Activated T-helper 1 cell treated with anti-CD3 and anti-CD28 coated beads, Interleukin-2, amount 50 U/mL, for 16 hours (primary cell): ENCODE measurements around the gene RBMXL2.

Source experiments
- DNase-seq, 2 donors: peaks; one replicate each; pipeline ENCODE4 v3.0.0-alpha.2; 2020; ENCODE audit warnings: low read depth in 1 of 2, low spot score in 1 of 2

RBMXL2 gene

GRCh38 chr11:7088921-7089320 lies at the start of gene RBMXL2:
RBMXL2 (plus strand) TSS chr11:7088998; CDS start chr11:7089121, 123 bp downstream.
- no peak for DNase-seq

- DNase-seq, result no peak
Measured at GRCh38 chr11:7046474-7047175, 42.2 kb upstream of the RBMXL2 start.

- no peak for DNase-seq
Measured at GRCh38 chr11:7050191-7050590, 38.6 kb upstream of the RBMXL2 start.

GRCh38 chr11:7056828-7057513 lies 31.8 kb upstream of the RBMXL2 start:
- no peak for DNase-seq

GRCh38 chr11:7057641-7058040 lies 31.2 kb upstream of the RBMXL2 start:
- DNase-seq, result no peak

- DNase-seq, result no peak
Measured at GRCh38 chr11:7060868-7061267, 27.9 kb upstream of the RBMXL2 start.

- DNase-seq, result no peak
Measured at GRCh38 chr11:7062534-7062933, 26.3 kb upstream of the RBMXL2 start.

GRCh38 chr11:7072401-7073028 lies 16.3 kb upstream of the RBMXL2 start:
- no peak for DNase-seq

GRCh38 chr11:7077101-7077500 lies 11.7 kb upstream of the RBMXL2 start:
- no peak for DNase-seq

- no peak for DNase-seq
Measured at GRCh38 chr11:7079545-7080135, 9.2 kb upstream of the RBMXL2 start.

- DNase-seq, result no peak
Measured at GRCh38 chr11:7080900-7081299, 7.9 kb upstream of the RBMXL2 start.

GRCh38 chr11:7081441-7081840 lies 7.4 kb upstream of the RBMXL2 start:
- DNase-seq, result no peak

- DNase-seq, result no peak
Measured at GRCh38 chr11:7089328-7090251, 792 bp downstream of the RBMXL2 start.

- no peak for DNase-seq
Measured at GRCh38 chr11:7098235-7098832, 9.5 kb downstream of the RBMXL2 start.

GRCh38 chr11:7115780-7116179 lies 27.0 kb downstream of the RBMXL2 start:
- DNase-seq, result no peak

- no peak for DNase-seq
Measured at GRCh38 chr11:7116370-7116769, 27.6 kb downstream of the RBMXL2 start.

GRCh38 chr11:7138051-7138450 lies 49.3 kb downstream of the RBMXL2 start:
- DNase-seq, result no peak
